GM12875 (cell line): Measurements from ENCODE around the gene VAV3.

Experiments
- H3K4me3 ChIP-seq: one replicate; pipeline ENCODE4 v1.5.1; 2011; ENCODE audit warnings: low read depth, low read length, control low read depth
- CTCF ChIP-seq: IDR thresholded peaks from 2 replicates; pipeline ENCODE4 v1.5.1; 2011; ENCODE audit warnings: low read depth, mild to moderate bottlenecking, control low read depth, inconsistent platforms, low read length, moderate library complexity, borderline replicate concordance; ENCODE audit not compliant: insufficient read depth

The VAV3 gene

GRCh38 chr1:107802654-107803053 is 162.3 kb downstream of the VAV3 start:
- no peak overlapping the region for H3K4me3 ChIP-seq
- TF ChIP-seq CTCF, result no peak

GRCh38 chr1:107795994-107796393 is 169.0 kb downstream of the VAV3 start:
- no peak for TF ChIP-seq CTCF
- no peak overlapping the region for H3K4me3 ChIP-seq

- no peak overlapping the region for H3K4me3 ChIP-seq
- no peak for TF ChIP-seq CTCF
These were observed 169.5 kb downstream of the VAV3 start for GRCh38 chr1:107795441-107795840.

GRCh38 chr1:107794571-107794970 is 170.4 kb downstream of the VAV3 start:
- H3K4me3 ChIP-seq, result no peak overlapping the region
- TF ChIP-seq CTCF, result no peak

- TF ChIP-seq CTCF, result no peak
- no peak overlapping the region for H3K4me3 ChIP-seq
These were observed 171.0 kb downstream of the VAV3 start for GRCh38 chr1:107793896-107794453.

GRCh38 chr1:107791348-107791747 is 173.6 kb downstream of the VAV3 start:
- TF ChIP-seq CTCF, result no peak
- H3K4me3 ChIP-seq, result no peak overlapping the region

- TF ChIP-seq CTCF, result no peak
- no peak overlapping the region for H3K4me3 ChIP-seq
These were observed 175.0 kb downstream of the VAV3 start for GRCh38 chr1:107789817-107790524.
